IMR-90 (cell line): ENCODE results near the gene MROH2A. TPM values are rescaled to one million over a fixed set of nuclear protein-coding genes. Genes with fewer than 3 reads are reported as not detected.

Source experiments
- MAFK ChIP-seq: IDR thresholded peaks from 2 replicates; pipeline ENCODE4 v1.6.1; 2012; ENCODE audit warnings: low read depth, low read length, improper control_type of control experiment
- MXI1 ChIP-seq: IDR thresholded peaks from 2 replicates; pipeline ENCODE4 v1.6.1; 2012; ENCODE audit warnings: low read depth, mild to moderate bottlenecking, low read length, moderate library complexity, borderline replicate concordance
- POLR2A ChIP-seq: IDR thresholded peaks from 2 replicates; pipeline ENCODE4 v1.6.1; 2012; ENCODE audit warnings: mild to moderate bottlenecking, low read depth, low read length
- polyA plus RNA-seq, 3 experiments: library from polyadenylated mRNA; depleted of rRNA; stranded (reverse); fragments of >200 nt; gene quantifications; 2 replicates each; pipeline ENCODE4 v1.2.3, GENCODE V29; 2012; ENCODE audit warnings: low replicate concordance in 1 of 3
- total RNA-seq: library from RNA; depleted of rRNA; stranded (reverse); fragments of >200 nt; gene quantifications from 2 replicates; pipeline ENCODE4 v1.2.3, GENCODE V29; 2012
- TF ChIP-seq, protein P1 (sequence below): fragments of 150-350 bp; IDR thresholded peaks from 2 replicates; pipeline ENCODE4 v1.6.1; 2017; ENCODE audit warnings: mild to moderate bottlenecking, antibody characterized with exemption, low read length, low read depth
- TF ChIP-seq, protein P2 (sequence below): fragments of 150-350 bp; IDR thresholded peaks from 2 replicates; pipeline ENCODE4 v1.6.1; 2016; ENCODE audit warnings: low read depth, mild to moderate bottlenecking, low read length, moderate library complexity, borderline replicate concordance

MROH2A gene
- total and polyA plus RNA-seq, 2 of the 4 experiments (the other 2 are of a cell fraction): not detected

DNA sequence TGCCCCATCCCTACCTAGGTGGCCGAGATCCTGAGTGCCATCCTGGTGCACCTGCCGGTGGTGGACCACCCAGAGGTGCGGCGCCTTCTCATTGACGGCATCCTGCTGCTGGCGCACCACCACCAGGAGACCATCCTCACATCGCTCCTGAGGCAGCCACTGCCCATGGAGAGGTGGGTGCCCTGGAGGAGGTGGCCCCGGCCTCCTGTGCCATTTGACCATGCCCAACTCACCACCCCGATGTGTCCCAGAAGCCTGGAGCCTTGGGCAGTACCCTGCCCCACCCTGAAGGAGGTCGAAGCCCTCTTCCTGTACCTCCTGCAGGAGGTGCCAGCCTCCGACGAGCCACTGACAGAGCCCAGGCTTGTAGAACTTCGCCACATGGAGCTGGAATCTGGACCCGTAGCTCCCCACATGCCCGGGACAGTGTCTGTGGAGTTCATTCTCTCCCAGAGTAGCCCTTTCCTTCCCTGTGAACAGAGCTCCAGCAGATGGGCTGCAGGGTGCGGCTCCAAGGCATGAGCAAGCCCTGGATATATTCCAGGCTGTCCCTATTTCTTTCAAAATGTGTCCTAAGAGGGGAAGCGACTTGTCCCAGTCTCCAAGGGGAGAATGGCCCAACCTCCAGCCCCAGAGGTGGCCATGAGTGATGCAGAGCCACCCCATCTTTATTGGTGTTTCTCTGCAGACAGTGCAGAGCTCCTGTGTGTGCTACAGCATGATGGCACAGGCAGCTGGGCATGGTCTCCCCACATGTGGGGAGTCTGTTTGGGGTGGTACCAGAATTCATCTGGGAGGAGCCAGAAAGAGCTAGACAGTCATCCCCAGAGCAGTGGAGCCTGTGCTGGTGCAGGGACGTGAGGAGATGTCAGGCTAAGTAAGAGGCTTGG is 42.0 kb downstream of the MROH2A start (continued):
- TF ChIP-seq, protein P1, sequence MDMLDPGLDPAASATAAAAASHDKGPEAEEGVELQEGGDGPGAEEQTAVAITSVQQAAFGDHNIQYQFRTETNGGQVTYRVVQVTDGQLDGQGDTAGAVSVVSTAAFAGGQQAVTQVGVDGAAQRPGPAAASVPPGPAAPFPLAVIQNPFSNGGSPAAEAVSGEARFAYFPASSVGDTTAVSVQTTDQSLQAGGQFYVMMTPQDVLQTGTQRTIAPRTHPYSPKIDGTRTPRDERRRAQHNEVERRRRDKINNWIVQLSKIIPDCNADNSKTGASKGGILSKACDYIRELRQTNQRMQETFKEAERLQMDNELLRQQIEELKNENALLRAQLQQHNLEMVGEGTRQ: no peak
- TF ChIP-seq MAFK (no peak), POLR2A (no peak), MXI1 (no peak)
- TF ChIP-seq, protein P2, sequence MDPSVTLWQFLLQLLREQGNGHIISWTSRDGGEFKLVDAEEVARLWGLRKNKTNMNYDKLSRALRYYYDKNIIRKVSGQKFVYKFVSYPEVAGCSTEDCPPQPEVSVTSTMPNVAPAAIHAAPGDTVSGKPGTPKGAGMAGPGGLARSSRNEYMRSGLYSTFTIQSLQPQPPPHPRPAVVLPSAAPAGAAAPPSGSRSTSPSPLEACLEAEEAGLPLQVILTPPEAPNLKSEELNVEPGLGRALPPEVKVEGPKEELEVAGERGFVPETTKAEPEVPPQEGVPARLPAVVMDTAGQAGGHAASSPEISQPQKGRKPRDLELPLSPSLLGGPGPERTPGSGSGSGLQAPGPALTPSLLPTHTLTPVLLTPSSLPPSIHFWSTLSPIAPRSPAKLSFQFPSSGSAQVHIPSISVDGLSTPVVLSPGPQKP: no peak
